Ascending aorta (tissue), 2 donors: ENCODE data around the gene MS4A12. TPM values are rescaled to one million over a fixed set of nuclear protein-coding genes. Genes with fewer than 3 reads are reported as not detected.
"Not testable (repeated sequence)": the region's sequence is repeated elsewhere in the genome, so short reads cannot be mapped to it uniquely, and the experiment has no call there.

ENCODE experiments used
- DNase-seq, 2 donors: peaks; one replicate each; pipeline ENCODE4 v3.0.0-alpha.2; 2019; ENCODE audit warnings: low spot score in 2 of 2
- H3K27ac ChIP-seq, 2 donors: fragments of 200-600 bp; sonication (generic); one replicate each; pipeline ENCODE4 v1.5.1; 2016 to 2017; ENCODE audit warnings: mild to moderate bottlenecking in 1 of 2
- H3K27me3 ChIP-seq: fragments of 200-600 bp; sonication (generic); one replicate; pipeline ENCODE4 v1.5.1; 2017
- H3K36me3 ChIP-seq, 2 donors: fragments of 200-600 bp; sonication (generic); one replicate each; pipeline ENCODE4 v1.5.1; 2016
- H3K4me1 ChIP-seq, 2 donors: fragments of 200-600 bp; sonication (generic); one replicate each; pipeline ENCODE4 v1.5.1; 2016 to 2017; ENCODE audit warnings: mild to moderate bottlenecking in 1 of 2
- H3K4me3 ChIP-seq, 2 donors: fragments of 200-600 bp; sonication (generic); one replicate each; pipeline ENCODE4 v1.5.1; 2016 to 2017; ENCODE audit warnings: mild to moderate bottlenecking in 1 of 2
- H3K9me3 ChIP-seq, 2 donors: fragments of 200-600 bp; sonication (generic); one replicate each; pipeline ENCODE4 v1.5.1; 2016
- CTCF ChIP-seq, 3 experiments: fragments of 200-600 bp in 2 of 3; fragments of 450-650 bp in 1 of 3; sonication (generic) in 2 of 3; IDR thresholded peaks; one replicate each; pipeline ENCODE4 v1.5.1; 2016 to 2019; ENCODE audit warnings: antibody characterized with exemption in 3 of 3, mild to moderate bottlenecking in 1 of 3, moderate library complexity in 1 of 3
- intact Hi-C: fragments of 100-400 bp; cut with DNase I; formaldehyde crosslinking; loops from one replicate; pipeline ENCODE4 v1.15.1; 2023
- total RNA-seq: library from RNA; depleted of rRNA; stranded (reverse); fragments of >200 nt; gene quantifications from one replicate; pipeline ENCODE4 v1.1.0, GENCODE V29; 2016

Gene MS4A12
- total RNA-seq, result not detected

GRCh38 chr11:60492488-60493009 is at the start of gene MS4A12:
Gene MS4A12 (plus strand): TSS chr11:60492778. CDS start chr11:60497319, 4,541 bp downstream.
- Histone ChIP-seq H3K27ac (no peak within 1 kb of the TSS), H3K4me3 (no peak within 1 kb of the TSS), H3K27me3 (no peaks in the 10 kb centered on the region), H3K36me3 (no peaks in the 10 kb centered on the region), H3K9me3 (no peaks in the 10 kb centered on the region), H3K4me1 (no peaks in the 10 kb centered on the region)
- intact Hi-C loops, result no loop called here
- TF ChIP-seq CTCF (IDR thresholded peaks at IDR 0.05), result no peak
- no peak for DNase-seq

- TF ChIP-seq CTCF (IDR thresholded peaks at IDR 0.05), result no peak
Observed at GRCh38 chr11:60447070-60447469, 45.5 kb upstream of the MS4A12 start.

GRCh38 chr11:60447846-60448245 is 44.7 kb upstream of the MS4A12 start:
- Histone ChIP-seq H3K27me3 (no peaks in the 10 kb centered on the region), H3K9me3 (no peaks in the 10 kb centered on the region), H3K4me3 (no peak overlapping the region), H3K27ac (no peak overlapping the region), H3K36me3 (no peaks in the 10 kb centered on the region), H3K4me1 (no peaks in the 10 kb centered on the region)
- no peak for DNase-seq
- TF ChIP-seq CTCF (IDR thresholded peaks at IDR 0.05), result no peak
- intact Hi-C loops, result no loop called here

More at GRCh38 chr11:60447070-60447469, 45.5 kb upstream of the MS4A12 start:
- Histone ChIP-seq H3K27me3 (no peaks in the 10 kb centered on the region), H3K36me3 (no peaks in the 10 kb centered on the region), H3K4me3 (no peak overlapping the region), H3K27ac (no peak overlapping the region), H3K4me1 (no peaks in the 10 kb centered on the region), H3K9me3 (no peaks in the 10 kb centered on the region)
- DNase-seq, result no peak
- intact Hi-C loops, result no loop called here

GRCh38 chr11:60451185-60451584 is 41.4 kb upstream of the MS4A12 start:
- H3K4me1 ChIP-seq, H3K27me3 ChIP-seq, H3K9me3 ChIP-seq, DNase-seq, H3K27ac ChIP-seq, H3K36me3 ChIP-seq, intact Hi-C loops, H3K4me3 ChIP-seq: not testable (repeated sequence)

- no peaks in the 10 kb centered on the region for H3K9me3 ChIP-seq
- DNase-seq, result no peak
- no peak overlapping the region for H3K4me3 ChIP-seq
- H3K36me3 ChIP-seq, result no peaks in the 10 kb centered on the region
- intact Hi-C loops, result no loop called here
- H3K4me1 ChIP-seq, result no peaks in the 10 kb centered on the region
- no peak for TF ChIP-seq CTCF (IDR thresholded peaks at IDR 0.05)
- no peaks in the 10 kb centered on the region for H3K27me3 ChIP-seq
- no peak overlapping the region for H3K27ac ChIP-seq
Observed at GRCh38 chr11:60454212-60454611, 38.4 kb upstream of the MS4A12 start.

- no peaks in the 10 kb centered on the region for H3K36me3 ChIP-seq
- DNase-seq, result no peak
- no peaks in the 10 kb centered on the region for H3K4me1 ChIP-seq
- H3K27ac ChIP-seq, result no peak within 1 kb of the TSS
- no peaks in the 10 kb centered on the region for H3K27me3 ChIP-seq
- no peaks in the 10 kb centered on the region for H3K9me3 ChIP-seq
- TF ChIP-seq CTCF (IDR thresholded peaks at IDR 0.05), result no peak
- intact Hi-C loops, result no loop called here
- H3K4me3 ChIP-seq, result no peak within 1 kb of the TSS
Observed at GRCh38 chr11:60455531-60456042, 37.0 kb upstream of the MS4A12 start, which contains the start of gene MS4A1. Gene MS4A1 (plus strand): TSS chr11:60455847. CDS start chr11:60462375, 6,528 bp downstream.
